ENCODE results near the gene SLC39A11. TPM values are rescaled to one million over a fixed set of nuclear protein-coding genes. Genes with fewer than 3 reads are reported as not detected.

SLC39A11 gene
- total RNA-seq, 4 donors from 2014 or later = 55.1 to 123 (median 97.0) TPM

DNA sequence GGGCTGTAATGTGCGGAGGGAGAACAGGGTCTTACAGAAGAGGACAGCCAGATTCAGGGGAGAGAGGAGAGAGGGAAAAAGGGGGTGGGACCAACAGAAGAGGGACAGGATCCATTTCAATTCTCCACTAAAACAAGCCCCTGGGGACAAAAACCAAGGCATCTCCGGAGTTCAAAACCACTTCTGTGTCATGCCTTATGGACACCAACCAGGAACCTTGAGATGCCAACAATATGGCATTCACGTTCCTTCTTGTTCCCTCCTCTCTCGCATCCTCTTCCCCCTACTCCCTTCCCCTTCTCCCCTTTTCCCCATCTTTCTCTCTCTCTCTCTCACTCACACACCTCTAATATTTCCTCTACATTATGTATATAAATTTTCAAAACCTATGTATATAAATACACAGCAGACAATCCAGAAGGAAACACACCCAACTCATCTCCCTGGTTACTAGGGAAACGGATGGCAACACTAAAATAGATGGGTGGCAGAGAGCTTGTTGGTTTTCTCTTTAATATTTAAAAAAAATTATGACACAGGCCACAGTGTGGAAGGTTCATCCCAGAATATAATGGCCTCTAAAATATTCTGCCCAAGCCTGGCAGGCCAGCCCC, 123.1 kb downstream of the SLC39A11 start:
- no peaks in the 10 kb centered on the region for H3K36me3 ChIP-seq
- intact Hi-C loops (cut with DNase I) = no loop called here
- DNase-seq = no peak
- H3K9me3 ChIP-seq = no peaks in the 10 kb centered on the region
- H3K4me3 ChIP-seq (replicated peaks in 1 of 3) = no peak overlapping the region
- peaks cover 9 to 16% of the 10 kb centered on the region in 2 donors for H3K4me1 ChIP-seq
- 95 to 96% methylated on average over 5 of the region's 5 CpGs for WGBS, 2 donors
- no peak overlapping the region for H3K27ac ChIP-seq
- TF ChIP-seq, protein P1, sequence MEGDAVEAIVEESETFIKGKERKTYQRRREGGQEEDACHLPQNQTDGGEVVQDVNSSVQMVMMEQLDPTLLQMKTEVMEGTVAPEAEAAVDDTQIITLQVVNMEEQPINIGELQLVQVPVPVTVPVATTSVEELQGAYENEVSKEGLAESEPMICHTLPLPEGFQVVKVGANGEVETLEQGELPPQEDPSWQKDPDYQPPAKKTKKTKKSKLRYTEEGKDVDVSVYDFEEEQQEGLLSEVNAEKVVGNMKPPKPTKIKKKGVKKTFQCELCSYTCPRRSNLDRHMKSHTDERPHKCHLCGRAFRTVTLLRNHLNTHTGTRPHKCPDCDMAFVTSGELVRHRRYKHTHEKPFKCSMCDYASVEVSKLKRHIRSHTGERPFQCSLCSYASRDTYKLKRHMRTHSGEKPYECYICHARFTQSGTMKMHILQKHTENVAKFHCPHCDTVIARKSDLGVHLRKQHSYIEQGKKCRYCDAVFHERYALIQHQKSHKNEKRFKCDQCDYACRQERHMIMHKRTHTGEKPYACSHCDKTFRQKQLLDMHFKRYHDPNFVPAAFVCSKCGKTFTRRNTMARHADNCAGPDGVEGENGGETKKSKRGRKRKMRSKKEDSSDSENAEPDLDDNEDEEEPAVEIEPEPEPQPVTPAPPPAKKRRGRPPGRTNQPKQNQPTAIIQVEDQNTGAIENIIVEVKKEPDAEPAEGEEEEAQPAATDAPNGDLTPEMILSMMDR (IDR thresholded peaks at IDR 0.05) = no peak
- no peak for TF ChIP-seq POLR2A (IDR thresholded peaks at IDR 0.05)
- no peaks in the 10 kb centered on the region for H3K27me3 ChIP-seq

DNA sequence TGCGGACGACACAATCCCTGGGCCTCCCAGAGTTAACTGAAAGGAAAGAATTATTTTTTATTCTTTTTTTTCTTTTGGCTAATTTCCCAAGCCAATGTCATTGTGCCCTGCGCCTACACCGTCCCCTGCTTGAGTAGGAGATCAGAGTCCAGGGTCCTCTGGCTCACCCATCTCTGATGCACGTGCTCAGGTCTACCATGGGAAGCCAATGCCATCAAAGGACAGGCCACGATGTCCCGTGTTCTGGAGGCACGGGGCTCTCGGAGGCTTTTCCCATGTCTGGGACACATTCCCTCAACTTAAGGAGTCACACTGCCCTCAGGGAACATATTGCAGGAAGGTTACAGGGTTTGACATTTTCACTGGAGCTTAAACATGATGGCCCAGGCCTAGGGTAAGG, 123.7 kb downstream of the SLC39A11 start:
- no peak for DNase-seq
- Histone ChIP-seq H3K4me3 (replicated peaks in 1 of 3) (no peak overlapping the region), H3K4me1 (peaks cover 9 to 16% of the 10 kb centered on the region in 2 donors), H3K9me3 (no peaks in the 10 kb centered on the region), H3K27ac (no peak overlapping the region), H3K36me3 (no peaks in the 10 kb centered on the region), H3K27me3 (no peaks in the 10 kb centered on the region)
- TF ChIP-seq POLR2A (IDR thresholded peaks at IDR 0.05) = no peak
- TF ChIP-seq, protein P1 (IDR thresholded peaks at IDR 0.05) = no peak
- intact Hi-C loops (cut with DNase I) = no loop called here
- WGBS, 2 donors = 95 to 98% methylated on average over 8 of the region's 9 CpGs

DNA sequence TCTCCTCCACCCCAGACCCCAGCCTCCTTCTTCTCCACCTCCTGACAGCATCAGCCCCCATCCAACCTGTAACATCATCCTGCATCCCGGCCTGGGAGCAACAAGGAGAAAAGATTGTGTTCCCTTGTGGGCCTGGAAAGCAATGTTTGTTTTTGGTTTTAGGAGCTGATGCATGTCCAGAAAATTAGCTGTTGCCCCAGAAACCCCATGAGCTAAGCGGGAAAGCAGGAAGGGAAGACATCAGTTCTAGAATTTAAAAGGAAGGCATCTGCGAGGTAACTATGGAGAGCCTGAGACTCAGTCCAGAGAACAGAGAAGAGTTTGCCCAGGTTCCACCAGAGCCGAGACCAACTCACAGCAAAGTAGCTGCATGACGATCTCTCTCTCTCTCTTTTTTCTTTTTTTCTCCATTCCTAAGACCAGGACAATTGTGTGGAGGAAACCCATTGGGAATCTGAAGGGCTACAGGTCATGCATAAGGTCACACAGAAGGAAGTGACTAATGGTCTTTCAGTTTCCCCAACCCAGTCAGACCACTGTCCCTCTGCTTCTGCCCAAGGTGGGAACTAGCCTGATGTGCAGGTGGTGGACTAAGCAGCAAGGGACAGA, 124.4 kb downstream of the SLC39A11 start:
- peaks cover 9 to 16% of the 10 kb centered on the region in 2 donors for H3K4me1 ChIP-seq
- DNase-seq = no peak
- H3K9me3 ChIP-seq = no peaks in the 10 kb centered on the region
- H3K36me3 ChIP-seq = no peaks in the 10 kb centered on the region
- no peak overlapping the region for H3K4me3 ChIP-seq (replicated peaks in 1 of 3)
- no peak for TF ChIP-seq POLR2A (IDR thresholded peaks at IDR 0.05)
- TF ChIP-seq, protein P1 (IDR thresholded peaks at IDR 0.05) = no peak
- no peak overlapping the region for H3K27ac ChIP-seq
- intact Hi-C loops (cut with DNase I) = no loop called here
- 79 to 83% methylated on average over 5 of the region's 5 CpGs for WGBS, 2 donors
- no peaks in the 10 kb centered on the region for H3K27me3 ChIP-seq

DNA sequence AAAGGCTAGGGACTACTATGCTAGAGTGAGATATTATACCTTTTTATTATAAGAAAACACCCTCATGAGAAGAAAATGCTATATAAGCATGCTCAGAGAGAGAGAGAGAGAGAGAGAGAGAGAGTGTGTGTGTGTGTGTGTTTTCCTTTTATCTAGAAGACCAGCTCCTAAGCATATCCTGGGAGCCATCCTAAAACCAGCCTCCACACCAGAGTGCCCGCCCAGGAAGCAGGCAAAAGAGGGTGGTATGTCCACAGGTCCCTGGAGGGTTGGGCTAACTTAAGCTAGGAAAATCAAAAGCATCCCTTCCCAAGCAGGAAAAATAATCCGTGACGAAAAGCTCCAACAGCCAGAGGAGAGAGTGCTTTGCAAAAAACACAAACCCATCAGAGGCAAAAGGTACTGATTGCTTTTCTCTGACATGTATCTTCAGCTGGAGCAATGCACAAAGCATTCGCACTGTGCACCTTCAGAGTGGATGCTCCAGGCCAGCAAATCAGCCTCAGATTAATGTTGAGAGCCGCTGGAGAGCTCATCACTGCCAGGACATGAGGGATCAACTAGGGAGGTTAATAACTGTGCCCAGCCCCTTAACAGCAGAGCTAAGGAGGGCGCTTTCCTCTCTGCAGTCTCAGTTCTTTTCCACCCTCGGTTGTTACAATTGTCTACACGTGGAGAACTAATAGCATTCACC, 125.1 kb downstream of the SLC39A11 start:
- no peaks in the 10 kb centered on the region for H3K9me3 ChIP-seq
- no peaks in the 10 kb centered on the region for H3K27me3 ChIP-seq
- DNase-seq = no peak
- TF ChIP-seq, protein P1 (IDR thresholded peaks at IDR 0.05) = no peak
- TF ChIP-seq POLR2A (IDR thresholded peaks at IDR 0.05) = no peak
- intact Hi-C loops (cut with DNase I) = no loop called here
- no peak overlapping the region for H3K4me3 ChIP-seq (replicated peaks in 1 of 3)
- no peaks in the 10 kb centered on the region for H3K36me3 ChIP-seq
- WGBS, 2 donors = 54 to 57% methylated on average over 8 of the region's 8 CpGs
- no peak overlapping the region for H3K27ac ChIP-seq
- H3K4me1 ChIP-seq = peaks cover 9 to 16% of the 10 kb centered on the region in 2 donors

DNA sequence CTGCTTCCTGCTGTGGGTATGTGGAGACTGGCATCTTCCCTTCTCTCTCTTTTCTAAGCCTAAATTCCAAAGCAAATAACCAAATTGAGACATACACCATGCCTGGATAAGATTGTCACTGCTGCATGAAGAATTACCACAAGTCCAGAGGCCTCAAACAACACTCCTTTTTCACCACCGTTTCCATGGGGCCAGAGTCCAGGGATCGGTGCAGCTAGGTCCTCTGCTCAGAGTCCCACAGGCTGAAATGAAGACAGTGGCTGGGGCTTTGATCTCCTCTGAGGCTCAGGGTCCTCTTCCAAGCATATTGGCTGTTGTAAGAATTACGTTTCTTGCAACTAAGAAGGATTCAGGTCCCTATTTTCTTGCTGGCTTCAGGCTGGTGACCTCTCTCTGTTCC, 130.4 kb downstream of the SLC39A11 start:
- Histone ChIP-seq H3K9me3 (no peaks in the 10 kb centered on the region), H3K27ac (no peak overlapping the region), H3K36me3 (no peaks in the 10 kb centered on the region), H3K4me3 (replicated peaks in 1 of 3) (no peak overlapping the region), H3K4me1 (no peaks in the 10 kb centered on the region), H3K27me3 (no peaks in the 10 kb centered on the region)
- WGBS, 2 donors = 84 to 91% methylated on average over 3 of the region's 3 CpGs
- TF ChIP-seq, protein P1 (IDR thresholded peaks at IDR 0.05) = no peak
- no peak for TF ChIP-seq POLR2A (IDR thresholded peaks at IDR 0.05)
- intact Hi-C loops (cut with DNase I) = no loop called here
- no peak for DNase-seq

All from thyroid gland (tissue), 4 donors.